ENCODE measurements around the gene TANGO6.

- TF ChIP-seq CTCF (IDR thresholded peaks at IDR 0.05) (no peak), ZFX (IDR thresholded peaks at IDR 0.05; ENCODE audit: borderline replicate concordance) (no peak)
Observed at GRCh38 chr16:68985855-68986254, 142.5 kb downstream of the TANGO6 start.
